ENCODE measurements around the gene PDE3B.

DNA sequence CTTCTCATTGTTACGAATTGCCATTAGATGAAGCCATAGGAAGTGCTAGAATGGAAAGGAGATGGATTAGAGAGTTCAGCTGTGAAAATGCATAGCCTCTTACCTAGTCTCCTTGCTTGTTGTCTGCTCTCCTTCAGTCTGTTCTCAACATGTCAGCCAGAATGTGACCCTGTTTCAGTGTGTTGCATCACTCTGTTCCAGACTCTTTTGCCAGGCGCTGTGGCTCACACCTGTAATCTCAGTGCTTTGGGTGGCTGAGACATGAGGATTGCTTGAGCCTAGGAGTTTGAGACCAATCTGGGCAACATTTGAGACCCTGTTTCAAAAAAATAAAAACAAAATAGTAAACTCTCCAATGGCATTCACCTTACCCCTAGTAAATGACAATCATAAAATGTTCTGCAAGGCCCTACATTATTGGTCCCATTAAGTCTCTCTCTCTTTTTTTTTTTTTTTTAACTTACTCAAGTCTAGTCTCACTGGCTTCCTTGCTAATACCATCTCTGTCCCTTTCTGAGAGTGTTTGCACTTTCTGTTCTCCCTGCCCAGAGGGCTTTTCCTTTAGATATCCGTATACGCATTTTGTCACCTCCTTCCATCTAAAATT lies 209.1 kb downstream of the PDE3B start:
- TF ChIP-seq, protein P1, sequence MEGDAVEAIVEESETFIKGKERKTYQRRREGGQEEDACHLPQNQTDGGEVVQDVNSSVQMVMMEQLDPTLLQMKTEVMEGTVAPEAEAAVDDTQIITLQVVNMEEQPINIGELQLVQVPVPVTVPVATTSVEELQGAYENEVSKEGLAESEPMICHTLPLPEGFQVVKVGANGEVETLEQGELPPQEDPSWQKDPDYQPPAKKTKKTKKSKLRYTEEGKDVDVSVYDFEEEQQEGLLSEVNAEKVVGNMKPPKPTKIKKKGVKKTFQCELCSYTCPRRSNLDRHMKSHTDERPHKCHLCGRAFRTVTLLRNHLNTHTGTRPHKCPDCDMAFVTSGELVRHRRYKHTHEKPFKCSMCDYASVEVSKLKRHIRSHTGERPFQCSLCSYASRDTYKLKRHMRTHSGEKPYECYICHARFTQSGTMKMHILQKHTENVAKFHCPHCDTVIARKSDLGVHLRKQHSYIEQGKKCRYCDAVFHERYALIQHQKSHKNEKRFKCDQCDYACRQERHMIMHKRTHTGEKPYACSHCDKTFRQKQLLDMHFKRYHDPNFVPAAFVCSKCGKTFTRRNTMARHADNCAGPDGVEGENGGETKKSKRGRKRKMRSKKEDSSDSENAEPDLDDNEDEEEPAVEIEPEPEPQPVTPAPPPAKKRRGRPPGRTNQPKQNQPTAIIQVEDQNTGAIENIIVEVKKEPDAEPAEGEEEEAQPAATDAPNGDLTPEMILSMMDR (IDR thresholded peaks at IDR 0.05; ENCODE audit: insufficient read depth, low read length) = no peak
- TF ChIP-seq POLR2AphosphoS5 (IDR thresholded peaks at IDR 0.05; ENCODE audit: low read depth) = no peak
- TF ChIP-seq SPI1 (IDR thresholded peaks at IDR 0.05; ENCODE audit: borderline replicate concordance, low read depth) = no peak
- TF ChIP-seq, protein P2, sequence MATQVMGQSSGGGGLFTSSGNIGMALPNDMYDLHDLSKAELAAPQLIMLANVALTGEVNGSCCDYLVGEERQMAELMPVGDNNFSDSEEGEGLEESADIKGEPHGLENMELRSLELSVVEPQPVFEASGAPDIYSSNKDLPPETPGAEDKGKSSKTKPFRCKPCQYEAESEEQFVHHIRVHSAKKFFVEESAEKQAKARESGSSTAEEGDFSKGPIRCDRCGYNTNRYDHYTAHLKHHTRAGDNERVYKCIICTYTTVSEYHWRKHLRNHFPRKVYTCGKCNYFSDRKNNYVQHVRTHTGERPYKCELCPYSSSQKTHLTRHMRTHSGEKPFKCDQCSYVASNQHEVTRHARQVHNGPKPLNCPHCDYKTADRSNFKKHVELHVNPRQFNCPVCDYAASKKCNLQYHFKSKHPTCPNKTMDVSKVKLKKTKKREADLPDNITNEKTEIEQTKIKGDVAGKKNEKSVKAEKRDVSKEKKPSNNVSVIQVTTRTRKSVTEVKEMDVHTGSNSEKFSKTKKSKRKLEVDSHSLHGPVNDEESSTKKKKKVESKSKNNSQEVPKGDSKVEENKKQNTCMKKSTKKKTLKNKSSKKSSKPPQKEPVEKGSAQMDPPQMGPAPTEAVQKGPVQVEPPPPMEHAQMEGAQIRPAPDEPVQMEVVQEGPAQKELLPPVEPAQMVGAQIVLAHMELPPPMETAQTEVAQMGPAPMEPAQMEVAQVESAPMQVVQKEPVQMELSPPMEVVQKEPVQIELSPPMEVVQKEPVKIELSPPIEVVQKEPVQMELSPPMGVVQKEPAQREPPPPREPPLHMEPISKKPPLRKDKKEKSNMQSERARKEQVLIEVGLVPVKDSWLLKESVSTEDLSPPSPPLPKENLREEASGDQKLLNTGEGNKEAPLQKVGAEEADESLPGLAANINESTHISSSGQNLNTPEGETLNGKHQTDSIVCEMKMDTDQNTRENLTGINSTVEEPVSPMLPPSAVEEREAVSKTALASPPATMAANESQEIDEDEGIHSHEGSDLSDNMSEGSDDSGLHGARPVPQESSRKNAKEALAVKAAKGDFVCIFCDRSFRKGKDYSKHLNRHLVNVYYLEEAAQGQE (IDR thresholded peaks at IDR 0.05; ENCODE audit: insufficient replicate concordance, low read depth) = no peak

Measured in HL-60 (cell line).